GM12865 (cell line): ENCODE measurements around the gene ARHGAP42.
"Not testable (repeated sequence)": the region's sequence is repeated elsewhere in the genome, so short reads cannot be mapped to it uniquely, and the experiment has no call there.

Experiments used
- DNase-seq: peaks from one replicate; pipeline ENCODE4 v3.0.0; 2010; ENCODE audit warnings: low read depth
- H3K4me3 ChIP-seq: 2 replicates; pipeline ENCODE4 v1.5.1; 2011; ENCODE audit warnings: mild to moderate bottlenecking, low read depth, low read length, control low read depth
- TF ChIP-seq, protein P1 (sequence below): IDR thresholded peaks from 2 replicates; pipeline ENCODE4 v1.5.1; 2011; ENCODE audit warnings: low read length, control low read depth, low read depth, inconsistent platforms; ENCODE audit not compliant: insufficient read depth; ENCODE audit errors: missing control alignments

ARHGAP42 gene

DNA sequence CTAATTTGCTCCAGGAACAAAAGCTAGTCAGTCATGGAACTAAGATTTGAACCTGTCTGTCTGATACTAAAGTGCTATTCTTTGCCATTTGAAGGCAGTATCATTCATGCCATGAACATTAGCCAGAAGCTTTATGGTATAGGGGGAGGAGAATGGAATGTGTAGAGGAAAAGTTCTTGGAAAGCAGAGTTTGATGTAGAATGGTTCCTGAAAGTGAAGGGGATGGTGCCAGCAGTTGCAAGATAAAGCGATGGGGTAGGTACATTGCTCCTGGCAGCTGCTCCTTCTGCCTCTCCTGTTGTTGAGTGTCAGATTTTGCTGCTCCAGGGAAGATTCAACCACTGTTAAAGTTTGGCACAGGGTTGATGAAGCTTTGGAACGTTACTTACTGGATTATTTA is 53.4 kb downstream of the ARHGAP42 start:
- DNase-seq = no peak
- no peak overlapping the region for H3K4me3 ChIP-seq
- TF ChIP-seq, protein P1, sequence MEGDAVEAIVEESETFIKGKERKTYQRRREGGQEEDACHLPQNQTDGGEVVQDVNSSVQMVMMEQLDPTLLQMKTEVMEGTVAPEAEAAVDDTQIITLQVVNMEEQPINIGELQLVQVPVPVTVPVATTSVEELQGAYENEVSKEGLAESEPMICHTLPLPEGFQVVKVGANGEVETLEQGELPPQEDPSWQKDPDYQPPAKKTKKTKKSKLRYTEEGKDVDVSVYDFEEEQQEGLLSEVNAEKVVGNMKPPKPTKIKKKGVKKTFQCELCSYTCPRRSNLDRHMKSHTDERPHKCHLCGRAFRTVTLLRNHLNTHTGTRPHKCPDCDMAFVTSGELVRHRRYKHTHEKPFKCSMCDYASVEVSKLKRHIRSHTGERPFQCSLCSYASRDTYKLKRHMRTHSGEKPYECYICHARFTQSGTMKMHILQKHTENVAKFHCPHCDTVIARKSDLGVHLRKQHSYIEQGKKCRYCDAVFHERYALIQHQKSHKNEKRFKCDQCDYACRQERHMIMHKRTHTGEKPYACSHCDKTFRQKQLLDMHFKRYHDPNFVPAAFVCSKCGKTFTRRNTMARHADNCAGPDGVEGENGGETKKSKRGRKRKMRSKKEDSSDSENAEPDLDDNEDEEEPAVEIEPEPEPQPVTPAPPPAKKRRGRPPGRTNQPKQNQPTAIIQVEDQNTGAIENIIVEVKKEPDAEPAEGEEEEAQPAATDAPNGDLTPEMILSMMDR = no peak

- no peak overlapping the region for H3K4me3 ChIP-seq
These were observed 55.0 kb downstream of the ARHGAP42 start for GRCh38 chr11:100741866-100742625.

GRCh38 chr11:100746448-100746847 is 59.4 kb downstream of the ARHGAP42 start:
- TF ChIP-seq, protein P1 = no peak
- no peak overlapping the region for H3K4me3 ChIP-seq
- no peak for DNase-seq

More at GRCh38 chr11:100741866-100742625, 55.0 kb downstream of the ARHGAP42 start:
- TF ChIP-seq, protein P1 = no peak
- no peak for DNase-seq

DNA sequence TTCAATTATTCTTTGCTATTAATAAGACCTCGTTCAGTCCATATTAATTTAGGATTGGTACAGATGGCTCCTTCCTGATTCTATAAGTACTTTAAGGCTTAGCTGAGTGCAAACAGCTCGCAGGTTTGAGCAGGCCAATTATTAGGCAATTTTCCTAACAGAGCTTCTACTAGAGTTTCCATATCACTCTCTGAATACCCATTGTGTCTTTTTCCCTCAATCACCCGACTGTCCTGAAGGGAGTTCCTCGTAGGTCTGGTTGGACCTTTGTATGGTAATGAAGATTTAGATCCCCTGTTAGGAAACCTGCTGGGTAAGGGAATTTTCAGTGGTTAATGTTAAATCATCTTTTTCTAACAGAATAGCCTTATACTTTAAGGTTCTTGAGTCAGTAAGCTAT is 61.1 kb downstream of the ARHGAP42 start:
- no peak overlapping the region for H3K4me3 ChIP-seq
- no peak for DNase-seq
- TF ChIP-seq, protein P1 = no peak

GRCh38 chr11:100749887-100750565 is 62.9 kb downstream of the ARHGAP42 start:
- peak; percentile 37 for DNase-seq
- H3K4me3 ChIP-seq = not testable (repeated sequence)

GRCh38 chr11:100750566-100750891 is 63.4 kb downstream of the ARHGAP42 start:
- not testable (repeated sequence) for H3K4me3 ChIP-seq, DNase-seq

- TF ChIP-seq, protein P1 = no peak
- no peak for DNase-seq
These were observed 65.5 kb downstream of the ARHGAP42 start for GRCh38 chr11:100752371-100753171.

GRCh38 chr11:100753172-100753543 is 66.1 kb downstream of the ARHGAP42 start:
- TF ChIP-seq, protein P1 = no peak
- H3K4me3 ChIP-seq = no peak overlapping the region
- no peak for DNase-seq

More at GRCh38 chr11:100752371-100753171, 65.5 kb downstream of the ARHGAP42 start:
- no peak overlapping the region for H3K4me3 ChIP-seq
